ENCODE measurements around the gene NFIC.

GRCh38 chr19:3369337-3370213 is 3.2 kb downstream of the NFIC start:
- TF ChIP-seq CTCF (IDR thresholded peaks at IDR 0.05) (no peak), JUN (IDR thresholded peaks at IDR 0.05) (0 out of 5 replicates have a peak, but pooled peaks of 1 of the 2 experiments have one; percentile 4), EP300 (IDR thresholded peaks at IDR 0.05) (no peak), JUNB (IDR thresholded peaks at IDR 0.05) (no peak)

All from A549 (cell line).